Measurements from ENCODE around the gene CADPS. TPM values are rescaled to one million over a fixed set of nuclear protein-coding genes. Genes with fewer than 3 reads are reported as not detected.

The CADPS gene
- total RNA-seq, 1 experiment from 2014 or later, result not detected

DNA sequence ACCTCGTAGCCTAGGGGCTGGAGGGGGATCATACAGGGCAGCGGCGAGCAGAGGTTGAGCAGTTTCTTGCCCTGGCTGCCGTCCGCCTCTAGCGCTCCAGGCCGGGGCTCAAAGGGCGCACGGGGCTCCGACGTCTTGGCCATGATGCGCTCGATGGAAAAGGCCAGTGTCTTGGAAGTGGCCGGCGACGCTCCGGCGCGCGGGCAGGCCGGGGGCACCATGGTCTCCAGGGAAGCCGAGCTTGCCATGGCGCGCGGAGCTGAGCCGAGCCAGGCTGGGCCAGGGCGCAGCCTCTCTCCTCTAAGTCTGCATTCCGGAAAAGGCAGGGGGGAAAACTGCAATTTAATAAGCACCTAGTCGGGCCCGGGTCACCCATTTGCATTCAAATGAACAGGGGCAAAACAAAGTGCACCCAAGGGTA, 502.6 kb downstream of the CADPS start:
- intact Hi-C loops (cut with micrococcal nuclease; ENCODE audit: unreplicated experiment), result no loop called here
- ATAC-seq (peak; percentile 61), DNase-seq (ENCODE audit: low read depth, low spot score) (no peak)
- Histone ChIP-seq H3K27me3 (ENCODE audit: control insufficient read depth, insufficient read depth, low read length) (no peaks in the 10 kb centered on the region; the same call in 1 of the 2 replicates), H3K4me3 (ENCODE audit: low read depth in 2 of 2, low read length in 2 of 2) (no peak overlapping the region), H3K9me3 (ENCODE audit: control insufficient read depth, insufficient read depth, low read depth, low read length) (no peaks in the 10 kb centered on the region), H3K27ac (ENCODE audit: low read length) (no peak overlapping the region), H3K36me3 (ENCODE audit: control insufficient read depth, insufficient read depth, low read length) (no peaks in the 10 kb centered on the region), H3K4me1 (ENCODE audit: control insufficient read depth, insufficient read depth, low read length) (no peaks in the 10 kb centered on the region; the same call in 1 of the 2 replicates)
- CTCF ChIA-PET, result no interaction called here
- POLR2A ChIA-PET, result no interaction called here
- TF ChIP-seq POLR2AphosphoS5 (IDR thresholded peaks at IDR 0.05; ENCODE audit: low read depth, low read length), result no peak
- TF ChIP-seq SIN3A (IDR thresholded peaks at IDR 0.05; ENCODE audit: borderline replicate concordance, insufficient read depth, low read depth, low read length), result no peak
- TF ChIP-seq, protein P1, sequence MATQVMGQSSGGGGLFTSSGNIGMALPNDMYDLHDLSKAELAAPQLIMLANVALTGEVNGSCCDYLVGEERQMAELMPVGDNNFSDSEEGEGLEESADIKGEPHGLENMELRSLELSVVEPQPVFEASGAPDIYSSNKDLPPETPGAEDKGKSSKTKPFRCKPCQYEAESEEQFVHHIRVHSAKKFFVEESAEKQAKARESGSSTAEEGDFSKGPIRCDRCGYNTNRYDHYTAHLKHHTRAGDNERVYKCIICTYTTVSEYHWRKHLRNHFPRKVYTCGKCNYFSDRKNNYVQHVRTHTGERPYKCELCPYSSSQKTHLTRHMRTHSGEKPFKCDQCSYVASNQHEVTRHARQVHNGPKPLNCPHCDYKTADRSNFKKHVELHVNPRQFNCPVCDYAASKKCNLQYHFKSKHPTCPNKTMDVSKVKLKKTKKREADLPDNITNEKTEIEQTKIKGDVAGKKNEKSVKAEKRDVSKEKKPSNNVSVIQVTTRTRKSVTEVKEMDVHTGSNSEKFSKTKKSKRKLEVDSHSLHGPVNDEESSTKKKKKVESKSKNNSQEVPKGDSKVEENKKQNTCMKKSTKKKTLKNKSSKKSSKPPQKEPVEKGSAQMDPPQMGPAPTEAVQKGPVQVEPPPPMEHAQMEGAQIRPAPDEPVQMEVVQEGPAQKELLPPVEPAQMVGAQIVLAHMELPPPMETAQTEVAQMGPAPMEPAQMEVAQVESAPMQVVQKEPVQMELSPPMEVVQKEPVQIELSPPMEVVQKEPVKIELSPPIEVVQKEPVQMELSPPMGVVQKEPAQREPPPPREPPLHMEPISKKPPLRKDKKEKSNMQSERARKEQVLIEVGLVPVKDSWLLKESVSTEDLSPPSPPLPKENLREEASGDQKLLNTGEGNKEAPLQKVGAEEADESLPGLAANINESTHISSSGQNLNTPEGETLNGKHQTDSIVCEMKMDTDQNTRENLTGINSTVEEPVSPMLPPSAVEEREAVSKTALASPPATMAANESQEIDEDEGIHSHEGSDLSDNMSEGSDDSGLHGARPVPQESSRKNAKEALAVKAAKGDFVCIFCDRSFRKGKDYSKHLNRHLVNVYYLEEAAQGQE (IDR thresholded peaks at IDR 0.05; ENCODE audit: insufficient read depth in 1 of 2, low read depth in 2 of 2, low read length in 1 of 2), result no peak
- no peak for TF ChIP-seq TCF7L2 (IDR thresholded peaks at IDR 0.05; ENCODE audit: low read depth, low read length)
- TF ChIP-seq, protein P2, sequence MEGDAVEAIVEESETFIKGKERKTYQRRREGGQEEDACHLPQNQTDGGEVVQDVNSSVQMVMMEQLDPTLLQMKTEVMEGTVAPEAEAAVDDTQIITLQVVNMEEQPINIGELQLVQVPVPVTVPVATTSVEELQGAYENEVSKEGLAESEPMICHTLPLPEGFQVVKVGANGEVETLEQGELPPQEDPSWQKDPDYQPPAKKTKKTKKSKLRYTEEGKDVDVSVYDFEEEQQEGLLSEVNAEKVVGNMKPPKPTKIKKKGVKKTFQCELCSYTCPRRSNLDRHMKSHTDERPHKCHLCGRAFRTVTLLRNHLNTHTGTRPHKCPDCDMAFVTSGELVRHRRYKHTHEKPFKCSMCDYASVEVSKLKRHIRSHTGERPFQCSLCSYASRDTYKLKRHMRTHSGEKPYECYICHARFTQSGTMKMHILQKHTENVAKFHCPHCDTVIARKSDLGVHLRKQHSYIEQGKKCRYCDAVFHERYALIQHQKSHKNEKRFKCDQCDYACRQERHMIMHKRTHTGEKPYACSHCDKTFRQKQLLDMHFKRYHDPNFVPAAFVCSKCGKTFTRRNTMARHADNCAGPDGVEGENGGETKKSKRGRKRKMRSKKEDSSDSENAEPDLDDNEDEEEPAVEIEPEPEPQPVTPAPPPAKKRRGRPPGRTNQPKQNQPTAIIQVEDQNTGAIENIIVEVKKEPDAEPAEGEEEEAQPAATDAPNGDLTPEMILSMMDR (IDR thresholded peaks at IDR 0.05), result no peak
- no TSS peak for BruUV-seq (replicated peaks)
- in situ Hi-C loops (cut with HindIII; ENCODE audit: low pct_unique_long_range_greater_than_20kb, low sequenced_read_pairs), result no loop called here

DNA sequence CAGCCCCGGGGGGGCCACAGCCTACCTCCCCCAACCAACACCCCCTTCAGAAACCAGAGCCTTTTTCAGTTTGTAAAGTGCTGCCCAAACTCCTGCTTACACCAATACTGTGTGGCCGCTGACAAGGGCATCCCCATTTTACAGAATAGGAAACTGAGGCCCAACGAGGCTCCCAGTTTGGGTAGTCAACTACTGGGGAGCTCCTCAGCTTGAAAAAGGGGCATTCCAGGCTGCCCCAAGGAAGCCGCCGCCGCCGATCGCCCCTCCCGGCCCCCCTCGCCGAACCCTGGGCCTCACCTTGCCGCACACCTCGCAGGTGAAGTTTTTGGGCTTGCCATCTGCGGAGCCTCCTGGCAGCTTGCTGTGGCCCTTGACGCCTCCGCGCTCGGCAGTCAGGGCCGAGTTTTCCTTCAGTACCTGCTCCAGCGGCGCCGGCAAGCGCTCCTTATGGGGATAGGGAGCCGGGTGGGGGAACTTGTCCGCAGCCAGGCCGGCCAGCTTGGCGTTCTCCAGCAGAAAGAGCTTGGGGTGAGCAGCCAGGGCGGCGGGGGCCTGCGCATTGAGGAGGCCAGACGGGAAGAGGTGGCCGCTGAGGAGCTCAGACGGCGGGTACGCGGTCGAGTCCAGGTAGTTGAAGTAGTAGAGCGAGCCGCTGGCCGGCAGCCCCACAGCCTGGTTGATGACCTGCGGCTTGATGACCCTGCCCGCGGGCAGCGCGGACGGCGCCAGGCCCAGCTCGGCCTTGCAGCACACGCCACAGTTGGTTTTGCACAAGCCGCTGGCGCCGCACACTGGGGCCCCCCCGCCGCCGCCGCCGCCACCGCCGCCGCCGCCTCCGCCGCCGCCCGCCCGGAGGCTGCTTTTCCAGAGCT, 503.3 kb downstream of the CADPS start:
- POLR2A ChIA-PET, result no interaction called here
- DNase-seq (ENCODE audit: low read depth, low spot score) (no peak), ATAC-seq (no peak)
- TF ChIP-seq SIN3A (IDR thresholded peaks at IDR 0.05; ENCODE audit: borderline replicate concordance, insufficient read depth, low read depth, low read length) (no peak), TCF7L2 (IDR thresholded peaks at IDR 0.05; ENCODE audit: low read depth, low read length) (no peak), POLR2AphosphoS5 (IDR thresholded peaks at IDR 0.05; ENCODE audit: low read depth, low read length) (no peak)
- TF ChIP-seq, protein P1 (IDR thresholded peaks at IDR 0.05; ENCODE audit: insufficient read depth in 1 of 2, low read depth in 2 of 2, low read length in 1 of 2), result no peak
- TF ChIP-seq, protein P2 (IDR thresholded peaks at IDR 0.05), result no peak
- no TSS peak for BruUV-seq (replicated peaks)
- no peak overlapping the region for H3K27ac ChIP-seq (ENCODE audit: low read length)
- H3K27me3 ChIP-seq (ENCODE audit: control insufficient read depth, insufficient read depth, low read length), result no peaks in the 10 kb centered on the region; the same call in 1 of the 2 replicates
- H3K4me3 ChIP-seq (ENCODE audit: low read depth in 2 of 2, low read length in 2 of 2), result no peak overlapping the region
- H3K9me3 ChIP-seq (ENCODE audit: control insufficient read depth, insufficient read depth, low read depth, low read length), result no peaks in the 10 kb centered on the region
- no peaks in the 10 kb centered on the region; the same call in 1 of the 2 replicates for H3K4me1 ChIP-seq (ENCODE audit: control insufficient read depth, insufficient read depth, low read length)
- in situ Hi-C loops (cut with HindIII; ENCODE audit: low pct_unique_long_range_greater_than_20kb, low sequenced_read_pairs), result no loop called here
- intact Hi-C loops (cut with micrococcal nuclease; ENCODE audit: unreplicated experiment), result no loop called here
- CTCF ChIA-PET, result no interaction called here
- no peaks in the 10 kb centered on the region for H3K36me3 ChIP-seq (ENCODE audit: control insufficient read depth, insufficient read depth, low read length)
